GM12872 (cell line): ENCODE data around the gene NOL4L.

Experiments
- TF ChIP-seq, protein P1 (sequence below): IDR thresholded peaks from 3 replicates; pipeline ENCODE4 v1.5.1; 2011; ENCODE audit warnings: low read depth, mild to moderate bottlenecking, low read length, moderate library complexity; ENCODE audit not compliant: insufficient read depth

The NOL4L gene

DNA sequence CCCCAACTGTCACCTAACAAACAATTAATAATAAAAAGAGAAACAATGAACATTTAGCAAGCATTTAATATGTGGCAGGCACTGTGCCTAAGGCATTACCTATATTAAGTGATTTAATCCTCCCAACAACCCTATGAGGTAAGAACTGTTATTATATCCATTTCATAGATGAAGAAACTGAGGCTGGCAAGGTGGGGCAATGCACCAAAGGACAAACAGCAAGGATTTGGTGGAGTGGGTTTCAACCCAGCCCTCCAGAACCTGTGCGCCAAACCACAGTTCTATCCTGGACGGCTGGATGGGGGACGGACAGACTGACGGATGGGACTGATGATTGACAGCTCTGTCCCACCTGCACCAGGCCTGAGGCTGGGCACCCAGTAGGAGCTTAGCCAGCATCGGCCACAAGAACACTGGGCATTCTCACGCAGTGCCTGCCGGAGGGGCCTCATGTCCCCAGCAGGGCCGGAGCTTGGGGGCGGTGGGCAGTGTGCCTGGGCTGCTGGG lies 24.6 kb downstream of the NOL4L start:
- TF ChIP-seq, protein P1, sequence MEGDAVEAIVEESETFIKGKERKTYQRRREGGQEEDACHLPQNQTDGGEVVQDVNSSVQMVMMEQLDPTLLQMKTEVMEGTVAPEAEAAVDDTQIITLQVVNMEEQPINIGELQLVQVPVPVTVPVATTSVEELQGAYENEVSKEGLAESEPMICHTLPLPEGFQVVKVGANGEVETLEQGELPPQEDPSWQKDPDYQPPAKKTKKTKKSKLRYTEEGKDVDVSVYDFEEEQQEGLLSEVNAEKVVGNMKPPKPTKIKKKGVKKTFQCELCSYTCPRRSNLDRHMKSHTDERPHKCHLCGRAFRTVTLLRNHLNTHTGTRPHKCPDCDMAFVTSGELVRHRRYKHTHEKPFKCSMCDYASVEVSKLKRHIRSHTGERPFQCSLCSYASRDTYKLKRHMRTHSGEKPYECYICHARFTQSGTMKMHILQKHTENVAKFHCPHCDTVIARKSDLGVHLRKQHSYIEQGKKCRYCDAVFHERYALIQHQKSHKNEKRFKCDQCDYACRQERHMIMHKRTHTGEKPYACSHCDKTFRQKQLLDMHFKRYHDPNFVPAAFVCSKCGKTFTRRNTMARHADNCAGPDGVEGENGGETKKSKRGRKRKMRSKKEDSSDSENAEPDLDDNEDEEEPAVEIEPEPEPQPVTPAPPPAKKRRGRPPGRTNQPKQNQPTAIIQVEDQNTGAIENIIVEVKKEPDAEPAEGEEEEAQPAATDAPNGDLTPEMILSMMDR = no peak

DNA sequence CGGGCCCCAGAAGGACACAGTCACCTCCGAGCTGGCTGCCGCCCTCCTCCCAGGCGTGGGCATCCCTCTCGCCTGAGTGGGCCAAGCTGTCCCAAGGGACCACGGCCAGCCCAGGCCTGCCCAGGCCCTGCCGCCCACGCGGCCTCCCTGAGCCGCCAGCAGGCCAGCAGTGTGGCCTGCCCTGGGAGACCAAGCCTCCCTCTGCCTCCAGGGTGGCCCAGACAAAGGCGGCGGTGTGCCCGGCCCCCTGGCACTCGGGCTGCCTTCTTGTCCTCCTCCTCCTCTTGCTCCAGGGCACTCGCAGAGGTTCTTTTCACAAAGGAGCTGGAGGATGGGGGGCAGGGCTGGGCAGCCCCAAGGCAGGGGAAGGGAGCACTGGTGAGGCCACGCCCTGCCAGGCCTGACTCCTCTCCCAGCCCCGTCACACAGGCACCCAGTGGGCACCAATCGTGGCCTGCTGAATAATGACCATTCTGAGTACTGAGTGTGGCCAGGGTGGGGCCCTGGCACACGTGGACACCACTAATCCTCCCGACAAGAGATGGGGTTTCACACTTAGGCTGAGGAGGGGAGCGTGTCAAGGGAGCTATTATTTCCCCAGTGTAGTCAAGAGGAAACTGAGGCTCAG lies 25.3 kb downstream of the NOL4L start:
- TF ChIP-seq, protein P1 = no peak

DNA sequence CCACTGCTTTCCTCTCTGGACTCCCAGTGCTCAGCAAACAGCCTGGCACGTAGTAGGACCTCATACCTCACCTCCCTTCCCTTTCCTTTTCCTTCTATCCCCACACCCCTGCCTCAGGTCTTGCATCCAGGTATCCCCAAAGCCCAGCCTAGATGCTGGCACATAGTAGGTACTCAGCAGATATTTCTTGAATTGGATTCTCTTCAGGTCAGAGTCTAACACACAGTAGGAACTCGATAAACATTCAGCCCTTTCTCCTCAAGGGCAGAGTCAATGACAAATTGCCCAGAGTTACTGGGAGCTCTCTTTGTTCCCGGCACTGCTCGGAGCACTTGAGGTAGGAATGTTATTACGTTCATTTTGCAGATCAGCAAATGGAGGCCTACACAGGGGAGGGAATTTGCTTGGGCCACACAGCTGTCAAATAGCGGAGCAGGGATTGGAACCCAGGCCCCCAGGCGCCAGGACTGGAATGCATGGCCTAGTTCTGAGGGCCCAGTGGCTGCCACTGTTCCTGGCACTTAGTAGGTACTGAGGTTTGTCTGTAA lies 25.9 kb downstream of the NOL4L start:
- TF ChIP-seq, protein P1 = no peak

DNA sequence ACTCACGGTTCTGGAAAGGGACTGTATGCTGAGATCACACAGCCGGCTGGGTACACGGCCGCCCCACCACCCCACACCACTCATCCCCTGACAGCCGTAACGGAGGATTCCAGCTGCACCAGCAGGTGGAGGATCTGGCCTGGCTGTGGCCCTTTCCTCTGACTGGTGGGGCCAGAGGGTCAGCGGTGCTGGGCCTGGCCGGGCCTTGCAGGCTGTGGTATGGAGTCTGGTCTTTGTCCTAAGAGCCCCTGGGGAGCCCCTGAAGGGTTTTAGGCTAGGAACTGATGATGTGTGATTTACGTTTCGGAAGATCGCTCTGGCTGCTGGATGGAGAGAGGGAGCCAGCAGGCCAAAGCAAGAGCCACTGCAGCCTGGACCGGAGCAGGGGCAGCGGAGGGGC lies 26.6 kb downstream of the NOL4L start:
- TF ChIP-seq, protein P1 = no peak

DNA sequence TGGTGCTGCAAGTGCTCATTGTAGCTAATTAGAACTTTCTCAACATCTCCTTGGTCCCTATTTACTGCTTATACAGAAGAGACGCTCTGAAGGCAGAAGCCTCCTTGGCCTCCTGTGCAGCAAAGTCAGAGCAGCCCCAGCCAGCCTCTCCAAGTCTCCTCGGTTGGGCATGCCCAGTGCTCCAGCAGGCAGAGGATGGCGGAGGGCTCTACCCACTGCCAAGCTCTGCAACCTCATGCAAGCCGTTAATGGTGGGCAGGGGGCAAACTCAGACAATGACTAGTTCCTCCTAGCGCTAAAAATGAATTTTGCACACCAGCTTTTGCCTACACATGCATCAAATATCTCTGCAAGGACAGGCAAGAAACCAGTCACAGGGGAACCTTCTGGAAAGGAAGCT lies 27.8 kb downstream of the NOL4L start:
- TF ChIP-seq, protein P1 = no peak

DNA sequence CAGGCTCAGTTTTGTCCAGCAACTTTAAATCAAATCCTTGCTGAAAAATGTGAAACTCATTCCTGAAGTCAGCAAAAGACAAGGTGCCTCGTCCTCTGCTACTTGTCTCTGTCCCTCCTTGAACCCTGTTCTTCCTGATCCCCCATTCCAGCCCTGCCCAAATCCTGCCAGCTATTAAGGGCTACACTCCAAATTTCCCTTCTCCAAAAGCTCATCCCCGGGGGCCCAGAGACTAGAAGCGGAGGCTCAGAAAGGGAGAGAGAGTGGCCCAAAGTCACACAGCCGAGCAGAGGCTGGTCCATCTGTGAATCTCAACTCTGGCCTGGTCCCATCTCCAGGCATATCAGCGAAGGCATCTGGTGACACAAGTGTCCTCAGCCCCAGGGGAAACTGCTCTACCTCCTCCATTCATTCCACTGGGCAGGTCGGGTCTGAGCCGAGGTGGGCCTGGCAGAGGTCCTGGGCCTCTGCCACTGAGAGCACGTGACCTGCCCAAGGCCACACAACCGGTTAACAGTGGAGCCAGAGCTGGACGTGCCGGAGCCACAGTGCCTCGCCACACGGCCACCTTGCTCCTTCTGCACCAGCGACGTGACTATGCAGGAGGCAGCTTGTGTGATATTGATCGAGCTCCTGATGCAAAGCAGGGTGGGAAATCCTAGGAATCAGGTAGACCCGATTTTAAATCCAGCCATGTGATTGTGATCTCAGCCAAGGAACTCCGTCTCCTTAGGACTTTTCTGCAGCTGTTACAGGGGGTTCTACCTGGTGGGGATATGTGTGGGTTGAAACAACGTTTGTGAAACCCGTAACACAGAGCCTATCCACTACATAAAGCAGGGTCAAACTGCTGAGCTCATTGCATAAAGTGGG lies 28.6 kb downstream of the NOL4L start:
- TF ChIP-seq, protein P1 = no peak

DNA sequence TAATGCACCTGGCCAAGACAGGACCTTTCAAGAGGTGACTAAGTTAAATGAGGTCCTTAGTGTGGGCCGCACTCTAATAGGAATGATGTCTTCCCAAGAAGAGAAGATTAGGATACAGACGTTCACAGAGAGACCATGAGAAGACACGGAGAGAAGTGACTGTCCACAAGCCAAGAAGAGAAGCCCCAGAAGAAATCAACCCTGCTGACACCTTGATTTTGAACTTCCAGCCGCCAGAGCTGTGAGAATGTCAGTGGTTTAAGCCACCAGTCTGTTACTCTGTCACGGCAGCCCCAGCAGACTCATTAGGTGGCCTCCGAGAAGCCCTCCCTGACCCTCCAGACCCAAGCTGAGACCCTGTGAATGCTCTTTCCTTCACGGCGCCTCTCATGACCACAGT lies 29.5 kb downstream of the NOL4L start:
- TF ChIP-seq, protein P1 = no peak
